Measurements from ENCODE around the gene BCL3. TPM values are rescaled to one million over a fixed set of nuclear protein-coding genes. Genes with fewer than 3 reads are reported as not detected.

BCL3 gene
- total and polyA plus RNA-seq, 5 donors from 2014 or later: 3.4 to 231 (median 6.2) TPM

DNA sequence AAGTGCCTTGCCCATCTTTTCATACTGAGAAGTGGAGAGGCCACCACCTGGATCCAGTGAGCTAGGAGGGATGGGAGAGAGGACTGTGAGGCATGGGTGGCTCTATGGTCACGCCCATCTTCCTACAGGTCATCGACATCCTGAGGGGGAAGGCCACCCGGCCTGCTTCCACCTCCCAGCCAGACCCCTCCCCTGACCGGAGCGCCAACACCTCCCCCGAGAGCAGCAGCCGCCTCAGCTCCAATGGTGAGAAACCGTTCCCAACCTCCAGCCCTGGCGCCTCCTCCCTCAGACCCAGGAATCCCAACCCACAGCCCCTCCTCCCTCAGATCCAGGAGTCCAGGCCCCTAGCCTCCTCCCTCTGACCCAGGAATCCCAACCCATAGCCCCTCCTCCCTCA, 10.1 kb downstream of the BCL3 start:
- Mint-ChIP-seq H3K4me3 (peak overlapping the region in 2 of 4 donors; percentile 35 to 66), H3K9me3 (no peaks in the 10 kb centered on the region), H3K4me1 (peaks cover 0 to 58% (median 19%) of the 10 kb centered on the region in 4 donors), H3K36me3 (peaks cover 9% of the 10 kb centered on the region), H3K27ac (peak overlapping the region; percentile 17 to 52 (median 49)), H3K27me3 (no peaks in the 10 kb centered on the region)
- H3K36me3 ChIP-seq (ENCODE audit: control insufficient read depth, insufficient read depth, low read length): peaks cover 20% of the 10 kb centered on the region
- H3K27me3 ChIP-seq (ENCODE audit: control insufficient read depth, insufficient read depth, low read length): no peaks in the 10 kb centered on the region
- no peaks in the 10 kb centered on the region for H3K9me3 ChIP-seq (ENCODE audit: control insufficient read depth in 2 of 2, low read length in 2 of 2)
- H3K27ac ChIP-seq (ENCODE audit: insufficient read depth, low read length, poor library complexity, severe bottlenecking): no peak overlapping the region
- H3K4me1 ChIP-seq (ENCODE audit: control insufficient read depth, insufficient read depth, low read length, poor library complexity, severe bottlenecking): peaks cover 29% of the 10 kb centered on the region
- no peak for ATAC-seq (ENCODE audit: low read depth in 2 of 2)
- no peak for DNase-seq
- H3K4me3 ChIP-seq (ENCODE audit: low read depth, low read length): no peak overlapping the region

DNA sequence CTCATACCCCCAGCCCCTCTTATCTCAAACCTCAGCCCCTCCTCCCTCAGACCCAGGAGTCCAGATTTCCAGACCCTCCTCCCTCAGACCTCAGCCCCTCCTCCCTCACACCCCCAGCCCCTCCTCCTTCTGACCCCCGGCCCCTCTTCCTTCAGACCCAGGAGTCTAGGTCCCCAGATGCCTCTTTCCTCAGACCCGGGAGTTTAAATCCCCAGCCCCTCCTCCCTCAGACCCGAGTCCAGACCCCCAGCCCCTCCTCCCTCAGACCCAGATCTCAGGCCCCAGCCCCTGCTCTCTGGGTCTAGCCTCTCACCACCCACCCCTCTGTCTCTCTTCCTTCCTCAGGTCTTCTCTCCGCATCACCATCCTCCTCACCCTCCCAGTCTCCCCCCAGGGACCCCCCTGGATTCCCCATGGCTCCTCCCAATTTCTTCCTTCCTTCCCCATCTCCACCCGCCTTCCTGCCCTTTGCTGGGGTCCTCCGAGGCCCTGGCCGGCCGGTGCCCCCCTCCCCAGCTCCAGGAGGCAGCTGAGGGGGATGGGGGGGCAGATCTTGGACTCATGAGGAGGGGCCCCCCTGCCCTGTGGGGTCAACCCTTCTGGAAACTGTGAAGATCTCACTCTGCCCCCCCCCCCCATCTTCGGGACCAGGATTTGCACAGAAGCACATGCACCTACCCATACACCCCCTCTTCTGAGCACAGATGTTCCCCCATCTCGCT, 10.7 kb downstream of the BCL3 start:
- Mint-ChIP-seq H3K4me3 (no peak overlapping the region), H3K36me3 (peaks cover 9% of the 10 kb centered on the region), H3K27me3 (no peaks in the 10 kb centered on the region), H3K4me1 (peaks cover 0 to 60% (median 23%) of the 10 kb centered on the region in 4 donors), H3K9me3 (no peaks in the 10 kb centered on the region), H3K27ac (peak overlapping the region in 2 of 3 donors; percentile 54 to 89)
- Histone ChIP-seq H3K9me3 (ENCODE audit: control insufficient read depth in 2 of 2, low read length in 2 of 2) (no peaks in the 10 kb centered on the region), H3K27ac (ENCODE audit: insufficient read depth, low read length, poor library complexity, severe bottlenecking) (no peak overlapping the region), H3K36me3 (ENCODE audit: control insufficient read depth, insufficient read depth, low read length) (peaks cover 20% of the 10 kb centered on the region), H3K4me1 (ENCODE audit: control insufficient read depth, insufficient read depth, low read length, poor library complexity, severe bottlenecking) (peaks cover 28% of the 10 kb centered on the region), H3K4me3 (ENCODE audit: low read depth, low read length) (no peak overlapping the region), H3K27me3 (ENCODE audit: control insufficient read depth, insufficient read depth, low read length) (no peaks in the 10 kb centered on the region)
- ATAC-seq (ENCODE audit: low read depth in 2 of 2) (no peak), DNase-seq (no peak)

DNA sequence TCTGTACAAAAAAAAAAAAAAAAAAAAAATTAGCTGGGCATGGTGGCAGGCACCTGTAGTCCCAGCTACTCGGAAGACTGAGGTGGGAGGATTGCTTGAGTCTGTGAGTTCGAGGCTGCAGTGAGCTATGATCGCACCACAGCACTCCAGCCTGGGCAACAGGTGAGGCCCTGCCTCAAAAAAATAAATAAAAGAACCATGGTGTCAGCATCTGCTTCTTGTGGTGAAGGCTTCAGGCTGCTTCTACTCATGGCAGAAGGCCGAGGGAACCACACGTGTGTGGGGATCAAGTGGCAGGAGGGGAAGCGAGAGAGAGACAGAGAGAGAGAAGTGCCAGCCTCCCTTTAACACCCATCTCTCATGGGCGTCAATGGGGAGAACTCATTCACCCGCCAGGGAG, 13.5 kb downstream of the BCL3 start:
- ATAC-seq (ENCODE audit: low read depth in 2 of 2): no peak

GRCh38 chr19:44765033-44765948, 16.8 kb downstream of the BCL3 start:
- ATAC-seq (ENCODE audit: low read depth in 2 of 2): no peak
- Histone ChIP-seq H3K36me3 (ENCODE audit: control insufficient read depth, insufficient read depth, low read length) (no peaks in the 10 kb centered on the region), H3K27ac (ENCODE audit: insufficient read depth, low read length, poor library complexity, severe bottlenecking) (no peak overlapping the region), H3K4me3 (ENCODE audit: low read depth, low read length) (no peak overlapping the region), H3K9me3 (ENCODE audit: control insufficient read depth in 2 of 2, low read length in 2 of 2) (no peaks in the 10 kb centered on the region), H3K4me1 (ENCODE audit: control insufficient read depth, insufficient read depth, low read length, poor library complexity, severe bottlenecking) (peaks cover 11% of the 10 kb centered on the region), H3K27me3 (ENCODE audit: control insufficient read depth, insufficient read depth, low read length) (no peaks in the 10 kb centered on the region)
- Mint-ChIP-seq H3K36me3 (peaks cover 3% of the 10 kb centered on the region), H3K4me1 (peaks cover 0 to 52% (median 19%) of the 10 kb centered on the region in 4 donors), H3K27ac (peak overlapping the region in 1 of 3 donors; percentile 59), H3K27me3 (no peaks in the 10 kb centered on the region), H3K4me3 (no peak overlapping the region), H3K9me3 (no peaks in the 10 kb centered on the region)
- DNase-seq: no peak

More for the DNA sequence above, 13.5 kb downstream of the BCL3 start:
- peak overlapping the region; percentile 33 to 87 (median 60) for H3K27ac Mint-ChIP-seq
- DNase-seq: no peak
- no peak overlapping the region for H3K27ac ChIP-seq (ENCODE audit: insufficient read depth, low read length, poor library complexity, severe bottlenecking)
- no peak overlapping the region for H3K4me3 Mint-ChIP-seq
- H3K4me1 ChIP-seq (ENCODE audit: control insufficient read depth, insufficient read depth, low read length, poor library complexity, severe bottlenecking): peaks cover 5% of the 10 kb centered on the region
- H3K27me3 ChIP-seq (ENCODE audit: control insufficient read depth, insufficient read depth, low read length): no peaks in the 10 kb centered on the region
- H3K36me3 ChIP-seq (ENCODE audit: control insufficient read depth, insufficient read depth, low read length): peaks cover 12% of the 10 kb centered on the region
- H3K36me3 Mint-ChIP-seq: peaks cover 9% of the 10 kb centered on the region
- H3K27me3 Mint-ChIP-seq: no peaks in the 10 kb centered on the region
- no peak overlapping the region for H3K4me3 ChIP-seq (ENCODE audit: low read depth, low read length)
- peaks cover 0 to 39% (median 17%) of the 10 kb centered on the region in 4 donors for H3K4me1 Mint-ChIP-seq
- no peaks in the 10 kb centered on the region for H3K9me3 Mint-ChIP-seq
- no peaks in the 10 kb centered on the region for H3K9me3 ChIP-seq (ENCODE audit: control insufficient read depth in 2 of 2, low read length in 2 of 2)

GRCh38 chr19:44765949-44766335, 17.4 kb downstream of the BCL3 start:
- Mint-ChIP-seq H3K27me3 (no peaks in the 10 kb centered on the region), H3K9me3 (no peaks in the 10 kb centered on the region), H3K36me3 (no peaks in the 10 kb centered on the region), H3K4me3 (no peak overlapping the region), H3K4me1 (peaks cover 0 to 52% (median 21%) of the 10 kb centered on the region in 4 donors), H3K27ac (peak overlapping the region in 1 of 3 donors; percentile 52)
- Histone ChIP-seq H3K9me3 (ENCODE audit: control insufficient read depth in 2 of 2, low read length in 2 of 2) (no peaks in the 10 kb centered on the region), H3K27ac (ENCODE audit: insufficient read depth, low read length, poor library complexity, severe bottlenecking) (no peak overlapping the region), H3K4me1 (ENCODE audit: control insufficient read depth, insufficient read depth, low read length, poor library complexity, severe bottlenecking) (peaks cover 14% of the 10 kb centered on the region), H3K4me3 (ENCODE audit: low read depth, low read length) (no peak overlapping the region), H3K27me3 (ENCODE audit: control insufficient read depth, insufficient read depth, low read length) (no peaks in the 10 kb centered on the region), H3K36me3 (ENCODE audit: control insufficient read depth, insufficient read depth, low read length) (no peaks in the 10 kb centered on the region)
- DNase-seq (no peak), ATAC-seq (ENCODE audit: low read depth in 2 of 2) (no peak)

DNA sequence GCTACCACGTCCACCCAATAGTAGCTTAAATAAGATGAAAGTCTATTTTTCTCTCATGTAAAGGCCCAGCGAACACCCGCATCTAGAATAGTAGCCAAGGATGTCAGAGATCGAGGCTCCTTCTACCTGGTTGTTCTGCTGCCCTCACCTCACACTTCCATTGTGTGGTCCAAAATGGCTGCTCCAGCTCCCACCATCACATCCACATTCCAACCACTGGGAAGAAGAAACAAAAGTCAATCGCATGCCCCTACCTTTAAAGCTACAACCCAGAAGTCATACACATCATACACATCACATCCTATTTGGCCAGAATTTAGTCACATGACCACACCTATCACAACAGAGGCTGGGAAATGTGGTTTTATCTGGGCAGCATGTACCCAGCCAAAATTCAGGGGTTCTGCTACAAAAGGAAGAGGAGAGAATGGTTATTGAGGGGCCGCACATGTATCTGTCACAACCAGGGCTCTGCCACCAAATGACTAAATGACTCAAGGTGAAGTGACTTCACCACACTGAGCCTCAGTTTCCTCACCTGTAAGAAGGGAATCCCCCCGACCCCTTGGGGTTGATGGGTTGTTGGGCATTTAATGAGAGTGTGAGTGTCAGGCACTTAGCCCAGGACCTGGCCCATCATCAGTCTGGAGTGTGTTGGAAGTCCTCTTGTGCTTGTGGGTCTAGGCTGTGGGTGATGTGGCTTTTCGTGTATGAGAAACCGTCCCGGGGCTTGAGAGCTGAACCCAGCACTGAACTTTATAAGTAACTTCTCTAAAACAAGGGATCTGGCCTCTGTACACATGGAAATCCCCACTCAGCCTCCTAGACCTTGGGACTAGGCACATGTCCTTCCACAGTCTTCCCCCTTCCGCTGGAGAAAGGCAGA, 19.0 kb downstream of the BCL3 start:
- DNase-seq: no peak
- H3K4me1 ChIP-seq (ENCODE audit: control insufficient read depth, insufficient read depth, low read length, poor library complexity, severe bottlenecking): peaks cover 16% of the 10 kb centered on the region
- no peak for ATAC-seq (ENCODE audit: low read depth in 2 of 2)
- Mint-ChIP-seq H3K4me3 (peak overlapping the region in 1 of 4 donors; percentile 55), H3K27me3 (no peaks in the 10 kb centered on the region), H3K9me3 (no peaks in the 10 kb centered on the region), H3K4me1 (peaks cover 0 to 46% (median 22%) of the 10 kb centered on the region in 4 donors), H3K36me3 (no peaks in the 10 kb centered on the region), H3K27ac (peak overlapping the region in 2 of 3 donors; percentile 82 to 95)
- H3K27ac ChIP-seq (ENCODE audit: insufficient read depth, low read length, poor library complexity, severe bottlenecking): no peak overlapping the region
- no peaks in the 10 kb centered on the region for H3K9me3 ChIP-seq (ENCODE audit: control insufficient read depth in 2 of 2, low read length in 2 of 2)
- no peaks in the 10 kb centered on the region for H3K36me3 ChIP-seq (ENCODE audit: control insufficient read depth, insufficient read depth, low read length)
- no peak overlapping the region for H3K4me3 ChIP-seq (ENCODE audit: low read depth, low read length)
- no peaks in the 10 kb centered on the region for H3K27me3 ChIP-seq (ENCODE audit: control insufficient read depth, insufficient read depth, low read length)
